CD14-positive monocyte (primary cell): ENCODE measurements around the gene FBL. TPM values are rescaled to one million over a fixed set of nuclear protein-coding genes. Genes with fewer than 3 reads are reported as not detected.
"Not testable (repeated sequence)": the region's sequence is repeated elsewhere in the genome, so short reads cannot be mapped to it uniquely, and the experiment has no call there.

ENCODE experiments used
- DNase-seq, 3 donors: peaks; one replicate each; pipeline ENCODE4 v3.0.0-alpha.2; 2011 to 2022
- H2AFZ ChIP-seq: 2 replicates; pipeline ENCODE4 v1.6.0; 2012; ENCODE audit warnings: mild to moderate bottlenecking, low read depth, low read length, inconsistent platforms; ENCODE audit not compliant: insufficient read depth, poor library complexity, severe bottlenecking
- H3K27ac ChIP-seq, 2 donors: 1 replicate in 1 of 2; 2 replicates in 1 of 2; pipeline ENCODE4 v1.5.1; 2012 to 2013; ENCODE audit warnings: low read length in 2 of 2, control low read depth in 1 of 2, inconsistent platforms in 1 of 2, low read depth in 1 of 2, mild to moderate bottlenecking in 1 of 2
- H3K27me3 ChIP-seq, 2 donors: one replicate each; pipeline versions ENCODE4 v1.6.0 to v1.6.1; 2011 to 2013; ENCODE audit warnings: low read length in 2 of 2; ENCODE audit not compliant: control insufficient read depth in 2 of 2, insufficient read depth in 2 of 2
- H3K36me3 ChIP-seq, 2 donors: replicated peaks in 1 of 2; 1 replicate in 1 of 2; 2 replicates in 1 of 2; pipeline versions ENCODE4 v1.5.1 to v1.6.1; 2012 to 2013; ENCODE audit warnings: low read length in 2 of 2, control low read depth in 1 of 2, inconsistent platforms in 1 of 2, mild to moderate bottlenecking in 1 of 2; ENCODE audit not compliant: insufficient read depth in 2 of 2, control insufficient read depth in 1 of 2
- H3K4me1 ChIP-seq, 2 donors: 1 replicate in 1 of 2; 2 replicates in 1 of 2; pipeline versions ENCODE4 v1.5.1 to v1.6.1; 2012 to 2013; ENCODE audit warnings: low read length in 2 of 2, control low read depth in 1 of 2, inconsistent platforms in 1 of 2, mild to moderate bottlenecking in 1 of 2, moderate library complexity in 1 of 2; ENCODE audit not compliant: insufficient read depth in 2 of 2, control insufficient read depth in 1 of 2
- H3K4me2 ChIP-seq: replicated peaks from 2 replicates; pipeline ENCODE3; 2012; ENCODE audit warnings: low read length, moderate library complexity, mild to moderate bottlenecking; ENCODE audit not compliant: poor library complexity, severe bottlenecking; ENCODE audit errors: extremely low read depth
- H3K4me3 ChIP-seq, 3 experiments: fragments of 200-600 bp in 1 of 3; sonication (generic) in 1 of 3; replicated peaks in 1 of 3; 1 replicate in 2 of 3; 2 replicates in 1 of 3; pipeline ENCODE4 v1.5.1; 2011 to 2013; ENCODE audit warnings: low read length in 3 of 3, mild to moderate bottlenecking in 3 of 3, control low read depth in 2 of 3, low read depth in 2 of 3, inconsistent platforms in 1 of 3, moderate library complexity in 1 of 3
- H3K79me2 ChIP-seq: 2 replicates; pipeline ENCODE4 v1.6.0; 2012; ENCODE audit warnings: mild to moderate bottlenecking, control low read depth, inconsistent platforms, low read length, moderate library complexity; ENCODE audit not compliant: insufficient read depth
- H3K9ac ChIP-seq: 2 replicates; pipeline ENCODE4 v1.6.0; 2017; ENCODE audit warnings: low read length, mild to moderate bottlenecking; ENCODE audit not compliant: insufficient read depth, poor library complexity, severe bottlenecking
- H3K9me3 ChIP-seq, 2 donors: replicated peaks in 1 of 2; 1 replicate in 1 of 2; 2 replicates in 1 of 2; pipeline versions ENCODE4 v1.5.1 to v1.6.1; 2012 to 2013; ENCODE audit warnings: low read length in 2 of 2, control low read depth in 1 of 2; ENCODE audit not compliant: control insufficient read depth in 1 of 2, insufficient read depth in 1 of 2
- H4K20me1 ChIP-seq: 2 replicates; pipeline ENCODE4 v1.6.0; 2012; ENCODE audit warnings: mild to moderate bottlenecking, low read length, control low read depth, moderate library complexity; ENCODE audit not compliant: insufficient read depth
- H3K27ac Mint-ChIP-seq, 7 donors: one replicate each; pipeline ENCODE4 v1.8.0; 2020; ENCODE audit warnings: mild to moderate bottlenecking in 7 of 7, mixed read lengths in 7 of 7, moderate library complexity in 6 of 7, inconsistent platforms in 2 of 7
- H3K27me3 Mint-ChIP-seq, 3 donors: one replicate each; pipeline ENCODE4 v1.8.0; 2021 to 2022; ENCODE audit warnings: low read depth in 3 of 3, mild to moderate bottlenecking in 3 of 3, mixed read lengths in 3 of 3, moderate library complexity in 3 of 3, inconsistent platforms in 1 of 3
- H3K36me3 Mint-ChIP-seq, 2 donors: one replicate each; pipeline ENCODE4 v1.8.0; 2020; ENCODE audit warnings: mixed read lengths in 2 of 2, inconsistent platforms in 1 of 2, mild to moderate bottlenecking in 1 of 2
- H3K4me1 Mint-ChIP-seq: one replicate; pipeline ENCODE4 v1.8.0; 2020; ENCODE audit warnings: mild to moderate bottlenecking, mixed read lengths
- H3K4me3 Mint-ChIP-seq, 2 donors: one replicate each; pipeline ENCODE4 v1.8.0; 2020; ENCODE audit warnings: mild to moderate bottlenecking in 2 of 2, mixed read lengths in 2 of 2, moderate library complexity in 1 of 2
- H3K9me3 Mint-ChIP-seq, 7 donors: one replicate each; pipeline ENCODE4 v1.8.0; 2020 to 2022; ENCODE audit warnings: mixed read lengths in 7 of 7, mild to moderate bottlenecking in 6 of 7, moderate library complexity in 6 of 7, inconsistent platforms in 2 of 7
- WGBS: methylation state at CpG from one replicate; pipeline ENCODE4 v1.1.5; 2013; ENCODE audit warnings: missing lambda C conversion rate; ENCODE audit not compliant: insufficient coverage; 5-methylcytosine and 5-hydroxymethylcytosine counted together
- intact Hi-C, 2 donors: fragments of 100-400 bp; cut with micrococcal nuclease; formaldehyde crosslinking; loops; one replicate each; pipeline versions ENCODE4 v1.15.0 to v1.15.1; 2023
- polyA plus RNA-seq, 3 donors: library from polyadenylated mRNA; depleted of rRNA in 1 of 3; unstranded in 2 of 3; stranded (reverse) in 1 of 3; fragments of 300-500 nt in 2 of 3; fragments of >200 nt in 1 of 3; fragmentation: Illumina TruSeq in 2 of 3; gene quantifications; 1 replicate in 2 of 3; 2 replicates in 1 of 3; pipeline ENCODE4 v1.2.3, GENCODE V29; 2012 to 2021

Gene FBL
- polyA plus RNA-seq, 3 donors, result 57.1 to 157 (median 60.3) TPM

GRCh38 chr19:39880241-39880640 lies 34.1 kb upstream of the FBL start:
- H3K9me3 ChIP-seq, H3K4me3 ChIP-seq, H2AFZ ChIP-seq, H3K9me3 Mint-ChIP-seq, H3K36me3 ChIP-seq, H3K27me3 ChIP-seq, H4K20me1 ChIP-seq, H3K9ac ChIP-seq, H3K4me1 Mint-ChIP-seq, H3K4me1 ChIP-seq, H3K4me2 ChIP-seq, H3K36me3 Mint-ChIP-seq, H3K27ac Mint-ChIP-seq, intact Hi-C loops, H3K4me3 Mint-ChIP-seq, H3K27ac ChIP-seq, DNase-seq, H3K79me2 ChIP-seq: not testable (repeated sequence)
- WGBS, result 100% methylated on average over 3 of the region's 5 CpGs
- H3K27me3 Mint-ChIP-seq, result peaks cover 3 to 17% (median 3%) of the 10 kb centered on the region in 3 donors

GRCh38 chr19:39879796-39880195 lies 33.6 kb upstream of the FBL start:
- intact Hi-C loops, result loop anchor here in 1 of 2 donors (2.0 kb wide), 1 partner anchor 13 kb away; no protein-coding TSS in a partner anchor
- H3K4me1 ChIP-seq, H3K9me3 Mint-ChIP-seq, H3K27ac Mint-ChIP-seq, H3K36me3 ChIP-seq, H3K36me3 Mint-ChIP-seq, H3K79me2 ChIP-seq, DNase-seq, H3K4me3 Mint-ChIP-seq, H3K27ac ChIP-seq, H3K27me3 ChIP-seq, H3K4me1 Mint-ChIP-seq, H3K4me3 ChIP-seq, H2AFZ ChIP-seq, H3K9ac ChIP-seq, H3K4me2 ChIP-seq, H4K20me1 ChIP-seq, H3K9me3 ChIP-seq: not testable (repeated sequence)
- H3K27me3 Mint-ChIP-seq, result peaks cover 3 to 22% (median 3%) of the 10 kb centered on the region in 3 donors
- WGBS, result no CpG with 5 or more reads among the region's 8 CpGs

- H3K4me3 ChIP-seq, H4K20me1 ChIP-seq, H3K9me3 Mint-ChIP-seq, H3K4me3 Mint-ChIP-seq, H3K79me2 ChIP-seq, H3K9ac ChIP-seq, H2AFZ ChIP-seq, H3K27ac ChIP-seq, DNase-seq, H3K4me1 Mint-ChIP-seq, H3K36me3 ChIP-seq, H3K27me3 ChIP-seq, H3K27ac Mint-ChIP-seq, H3K36me3 Mint-ChIP-seq, H3K4me2 ChIP-seq, H3K9me3 ChIP-seq, H3K4me1 ChIP-seq: not testable (repeated sequence)
- H3K27me3 Mint-ChIP-seq, result peaks cover 3 to 25% (median 3%) of the 10 kb centered on the region in 3 donors
- WGBS, result 73% methylated on average over 6 of the region's 11 CpGs
- intact Hi-C loops, result loop anchor here in 1 of 2 donors (2.0 kb wide), 1 partner anchor 14 kb away; no protein-coding TSS in a partner anchor
These were observed 32.7 kb upstream of the FBL start for GRCh38 chr19:39878866-39879265.
